ENCODE results near the gene NUMBL.

DNA sequence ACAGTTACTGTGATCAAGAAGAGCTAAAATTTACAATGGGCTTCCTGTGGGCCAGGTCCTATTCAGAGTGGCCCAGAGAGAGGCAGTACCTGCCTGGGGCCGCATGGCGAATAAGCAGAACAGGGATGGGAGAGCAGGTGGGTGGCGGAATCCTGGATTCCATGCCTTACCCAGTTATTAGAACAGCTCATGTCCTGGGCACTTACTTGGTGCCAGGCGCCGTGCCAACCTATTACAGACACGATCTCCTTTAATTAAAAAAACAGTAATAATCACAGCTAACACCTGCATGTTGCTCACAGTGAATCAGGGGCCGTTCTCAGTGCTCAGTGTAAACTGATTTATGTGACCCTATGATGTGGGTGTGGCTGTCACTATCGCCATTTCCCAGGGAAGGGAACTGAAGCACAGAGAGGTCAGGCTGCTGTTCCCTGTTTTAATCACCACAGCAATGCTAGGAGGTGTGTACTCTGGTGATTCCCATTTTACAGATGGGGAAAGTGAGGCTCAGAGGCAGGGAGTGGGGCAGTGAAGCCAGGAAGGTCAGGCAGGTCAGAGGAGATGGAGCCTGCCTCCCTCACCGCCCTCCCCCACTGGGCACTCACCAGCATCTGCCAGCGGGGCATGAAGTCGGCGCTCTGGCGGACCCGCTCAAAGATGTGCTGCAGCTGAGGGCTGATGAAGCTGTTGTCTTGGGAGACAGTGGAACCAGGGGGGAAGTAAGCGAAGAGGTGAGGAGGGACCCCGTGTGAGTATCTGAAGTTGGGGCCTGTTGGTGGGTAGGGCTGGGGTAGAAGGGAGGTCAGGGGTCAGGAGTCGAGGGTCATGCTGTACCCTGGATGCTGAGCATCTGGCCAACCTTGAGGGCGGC lies 14.3 kb upstream of the NUMBL start:
- TF ChIP-seq, protein P1, sequence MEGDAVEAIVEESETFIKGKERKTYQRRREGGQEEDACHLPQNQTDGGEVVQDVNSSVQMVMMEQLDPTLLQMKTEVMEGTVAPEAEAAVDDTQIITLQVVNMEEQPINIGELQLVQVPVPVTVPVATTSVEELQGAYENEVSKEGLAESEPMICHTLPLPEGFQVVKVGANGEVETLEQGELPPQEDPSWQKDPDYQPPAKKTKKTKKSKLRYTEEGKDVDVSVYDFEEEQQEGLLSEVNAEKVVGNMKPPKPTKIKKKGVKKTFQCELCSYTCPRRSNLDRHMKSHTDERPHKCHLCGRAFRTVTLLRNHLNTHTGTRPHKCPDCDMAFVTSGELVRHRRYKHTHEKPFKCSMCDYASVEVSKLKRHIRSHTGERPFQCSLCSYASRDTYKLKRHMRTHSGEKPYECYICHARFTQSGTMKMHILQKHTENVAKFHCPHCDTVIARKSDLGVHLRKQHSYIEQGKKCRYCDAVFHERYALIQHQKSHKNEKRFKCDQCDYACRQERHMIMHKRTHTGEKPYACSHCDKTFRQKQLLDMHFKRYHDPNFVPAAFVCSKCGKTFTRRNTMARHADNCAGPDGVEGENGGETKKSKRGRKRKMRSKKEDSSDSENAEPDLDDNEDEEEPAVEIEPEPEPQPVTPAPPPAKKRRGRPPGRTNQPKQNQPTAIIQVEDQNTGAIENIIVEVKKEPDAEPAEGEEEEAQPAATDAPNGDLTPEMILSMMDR (IDR thresholded peaks at IDR 0.05), result no peak
- no peak for TF ChIP-seq ZFX (IDR thresholded peaks at IDR 0.05; ENCODE audit: borderline replicate concordance)
